GM19452 (cell line): ENCODE results near the gene ZIC5.

Experiments used
- ATAC-seq: cut with Tn5 transposase; IDR thresholded peaks from one replicate; pipeline ENCODE4 v1.9.1; 2021; ENCODE audit not compliant: unreplicated experiment

ZIC5 gene

DNA sequence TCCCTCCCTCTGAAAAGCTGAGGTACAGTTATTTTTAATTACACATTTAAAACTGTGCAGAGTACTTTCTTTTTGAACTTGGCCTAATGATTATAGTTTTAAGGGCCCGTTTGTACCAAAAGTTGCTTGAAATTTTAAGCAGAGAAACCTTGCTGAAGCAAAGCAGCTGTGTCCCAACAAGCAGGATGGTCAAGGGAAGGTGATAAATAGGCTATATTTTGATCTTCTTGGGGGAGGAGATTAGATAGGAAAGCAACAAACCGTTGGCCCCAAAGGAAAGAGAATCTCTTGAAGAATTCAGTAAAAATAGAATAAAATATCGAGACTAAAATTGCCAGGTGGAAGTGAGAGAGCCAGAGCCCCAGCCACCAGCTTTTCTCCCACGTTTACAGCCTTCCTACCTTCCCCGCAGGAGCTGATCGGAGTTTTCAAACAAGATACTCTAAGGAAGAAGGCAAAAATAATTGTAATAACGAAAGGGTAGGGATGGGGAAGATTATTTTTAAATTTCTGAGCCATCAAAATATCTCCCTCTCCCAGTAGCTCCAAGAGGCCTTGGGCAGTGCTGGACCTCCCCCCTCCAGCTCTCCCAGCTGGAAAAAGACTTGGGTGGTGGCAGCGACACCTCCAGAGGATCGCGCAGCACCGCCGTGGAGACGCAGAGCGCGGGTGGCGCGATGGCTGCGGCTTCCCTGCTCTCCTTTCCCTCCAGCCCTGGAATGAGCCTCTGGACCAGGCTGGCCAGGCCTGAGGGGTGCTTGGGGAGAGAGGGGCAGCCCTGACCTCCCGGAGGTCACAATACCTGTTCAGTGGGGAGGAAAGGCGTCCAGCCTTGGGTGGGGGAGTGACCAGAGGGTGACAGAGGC, 15.8 kb upstream of the ZIC5 start:
- ATAC-seq = no peak

DNA sequence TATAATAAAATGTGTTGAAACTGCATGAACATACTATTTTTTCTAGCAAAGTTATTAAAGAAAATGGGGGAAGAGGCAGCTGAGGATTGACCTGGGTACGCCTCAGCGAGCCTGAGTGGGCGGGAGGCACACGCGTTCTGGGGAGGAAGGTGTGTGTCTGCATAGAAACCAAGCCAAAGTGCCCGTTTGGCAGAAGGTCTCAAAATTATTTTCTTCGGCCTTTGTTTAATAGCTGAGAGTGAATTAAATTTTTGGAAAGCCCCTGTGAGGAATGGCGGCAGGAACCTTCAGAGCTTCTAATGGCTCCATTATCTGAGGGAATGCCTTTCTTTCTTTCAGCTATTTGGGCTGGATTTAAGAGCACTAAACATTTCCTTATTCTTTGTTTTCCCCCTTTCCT, 15.2 kb upstream of the ZIC5 start:
- ATAC-seq = no peak

DNA sequence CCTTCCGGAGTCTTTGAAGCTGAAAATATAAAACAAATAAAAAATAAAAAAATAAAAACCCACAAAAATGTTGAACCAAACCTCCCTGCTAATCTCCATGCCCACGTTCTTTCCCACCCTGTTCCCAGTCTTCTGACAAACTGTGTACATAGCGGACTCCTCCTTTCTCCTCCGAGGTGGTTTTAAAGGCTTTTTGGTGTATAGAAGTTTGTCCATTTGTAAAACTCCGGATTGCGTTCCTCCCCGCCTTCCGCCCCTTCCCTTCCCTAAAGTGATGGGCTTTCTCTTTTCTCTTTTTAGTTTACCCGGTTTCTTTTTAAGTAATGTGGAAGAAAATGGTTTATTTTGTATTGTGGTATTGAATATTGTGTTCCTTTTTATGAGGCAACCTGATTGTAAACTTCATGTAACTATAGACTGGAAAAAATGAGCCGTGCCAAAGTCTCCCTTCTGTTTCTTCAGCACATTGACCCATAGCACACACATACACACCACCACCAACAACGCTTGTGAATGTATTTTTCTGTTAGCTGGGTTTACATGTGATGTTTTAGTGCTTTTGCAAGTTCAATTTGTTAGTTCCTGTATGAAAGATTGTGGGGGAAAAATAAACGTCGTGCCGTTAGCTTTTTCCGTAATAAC, 14.4 kb upstream of the ZIC5 start:
- ATAC-seq = no peak

DNA sequence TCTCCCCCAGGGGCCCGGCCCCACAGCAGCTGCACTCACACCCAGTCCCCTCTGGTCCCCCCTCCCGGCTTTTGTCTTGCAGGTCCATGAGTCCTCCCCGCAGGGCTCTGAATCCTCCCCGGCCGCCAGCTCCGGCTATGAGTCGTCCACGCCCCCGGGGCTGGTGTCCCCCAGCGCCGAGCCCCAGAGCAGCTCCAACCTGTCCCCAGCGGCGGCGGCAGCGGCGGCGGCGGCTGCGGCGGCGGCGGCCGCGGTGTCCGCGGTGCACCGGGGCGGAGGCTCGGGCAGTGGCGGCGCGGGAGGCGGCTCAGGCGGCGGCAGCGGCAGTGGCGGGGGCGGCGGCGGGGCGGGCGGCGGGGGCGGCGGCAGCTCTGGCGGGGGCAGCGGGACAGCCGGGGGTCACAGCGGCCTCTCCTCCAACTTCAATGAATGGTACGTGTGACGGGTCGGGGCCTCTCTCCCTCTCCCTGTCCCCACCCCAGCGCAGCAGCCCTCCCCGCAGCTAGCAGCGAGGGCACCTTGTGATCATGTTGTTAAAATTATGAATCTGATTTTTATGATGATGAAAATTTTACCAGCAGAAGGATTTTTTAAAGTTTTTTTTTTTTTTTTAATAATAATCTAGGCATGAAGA, 13.8 kb upstream of the ZIC5 start:
- ATAC-seq = no peak

DNA sequence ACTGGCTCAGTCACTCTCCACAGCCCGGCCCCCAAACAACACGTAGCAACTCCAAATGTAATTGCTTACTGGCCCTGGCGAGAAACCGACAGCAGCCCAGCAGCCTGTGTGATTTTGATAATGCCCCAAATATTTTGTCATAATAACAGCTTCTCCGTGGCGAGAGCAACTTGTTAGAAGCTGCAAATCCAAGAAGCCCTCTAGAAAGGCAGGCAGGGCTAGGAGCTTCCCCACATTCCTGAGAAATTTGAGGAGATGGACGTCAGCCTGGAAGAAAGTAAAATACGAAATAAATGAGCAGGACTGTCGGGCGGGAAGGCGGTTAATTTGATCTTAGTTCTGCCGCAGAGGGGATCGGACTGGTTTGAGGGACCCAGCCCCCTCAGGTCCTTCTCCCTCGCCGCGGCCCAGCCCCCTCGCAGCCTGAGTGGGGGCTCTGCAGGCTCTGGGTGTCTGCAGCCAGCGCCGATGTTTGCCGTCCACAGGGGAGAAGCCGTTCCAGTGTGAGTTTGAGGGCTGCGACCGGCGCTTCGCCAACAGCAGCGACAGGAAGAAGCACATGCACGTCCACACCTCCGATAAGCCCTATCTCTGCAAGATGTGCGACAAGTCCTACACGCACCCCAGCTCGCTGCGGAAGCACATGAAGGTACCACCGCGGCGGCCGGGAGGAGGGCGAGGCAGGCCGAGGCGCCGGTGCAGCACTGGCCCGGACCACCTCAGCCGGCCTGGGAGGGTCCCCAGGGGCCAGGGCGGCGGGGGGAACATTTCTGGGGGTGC, 13.1 kb upstream of the ZIC5 start:
- no peak for ATAC-seq

DNA sequence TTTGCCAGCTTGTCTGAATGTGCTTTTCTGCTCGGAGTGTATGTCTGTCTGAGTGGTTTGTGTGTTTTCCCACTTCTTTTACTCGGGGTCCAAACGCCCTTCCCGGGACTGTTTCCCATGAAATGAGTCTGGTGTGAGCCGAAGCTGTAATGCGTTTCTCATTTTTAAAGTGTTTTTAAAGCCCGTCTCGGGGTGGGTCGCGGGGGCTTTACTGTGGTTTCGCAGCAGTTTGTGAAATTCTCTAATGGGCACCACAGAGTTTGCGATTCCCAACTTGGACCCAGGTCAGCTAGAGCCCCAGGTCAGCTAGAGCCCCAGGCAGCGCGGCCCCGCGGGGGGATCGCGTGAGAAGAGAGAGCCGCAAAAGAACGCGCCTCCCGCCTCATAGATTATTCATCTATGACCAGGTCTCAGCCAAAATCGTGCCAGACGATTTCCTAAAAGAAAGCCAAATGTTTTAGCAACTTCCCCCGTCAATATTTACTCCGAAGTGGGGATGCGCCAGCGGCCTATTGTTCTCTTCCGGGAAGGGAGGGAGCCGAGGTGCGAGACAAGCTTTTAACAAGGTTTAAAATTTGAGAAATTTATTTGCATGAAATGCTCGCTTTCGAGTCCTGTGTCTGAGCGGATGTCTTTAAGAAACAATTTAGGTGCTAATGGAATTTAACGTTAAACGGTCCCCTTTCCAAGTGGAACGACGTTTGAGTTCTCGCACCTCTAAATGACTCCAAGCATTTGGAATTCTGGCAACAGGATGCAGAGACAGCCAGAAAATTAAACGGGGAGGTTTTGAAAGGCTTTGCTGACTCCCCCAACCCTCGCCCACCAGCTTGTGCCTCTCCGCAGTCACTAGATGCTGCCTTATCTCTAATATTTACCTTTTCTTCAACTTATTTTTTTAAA, 12.2 kb upstream of the ZIC5 start:
- ATAC-seq = no peak

DNA sequence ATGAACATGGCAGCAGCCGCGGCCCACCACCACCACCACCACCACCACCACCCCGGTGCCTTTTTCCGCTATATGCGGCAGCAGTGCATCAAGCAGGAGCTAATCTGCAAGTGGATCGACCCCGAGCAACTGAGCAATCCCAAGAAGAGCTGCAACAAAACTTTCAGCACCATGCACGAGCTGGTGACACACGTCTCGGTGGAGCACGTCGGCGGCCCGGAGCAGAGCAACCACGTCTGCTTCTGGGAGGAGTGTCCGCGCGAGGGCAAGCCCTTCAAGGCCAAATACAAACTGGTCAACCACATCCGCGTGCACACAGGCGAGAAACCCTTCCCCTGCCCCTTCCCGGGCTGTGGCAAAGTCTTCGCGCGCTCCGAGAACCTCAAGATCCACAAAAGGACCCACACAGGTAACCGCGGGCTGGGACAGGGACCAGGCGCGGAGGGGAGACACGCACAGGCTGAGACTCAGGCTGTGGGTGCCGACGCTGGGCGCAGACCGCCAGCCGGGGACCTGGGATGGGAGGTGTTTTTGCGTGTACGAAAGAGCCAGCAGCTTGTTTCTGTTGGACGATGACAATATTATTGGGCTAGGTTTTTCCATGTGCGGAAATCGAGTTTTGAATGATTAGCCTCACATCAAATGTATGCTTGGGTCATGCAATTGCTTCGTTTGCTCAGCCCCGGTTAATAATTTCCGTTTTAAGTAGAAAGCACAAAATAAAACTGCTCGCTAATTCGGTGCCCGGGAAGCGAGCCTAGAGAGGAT, 11.3 kb upstream of the ZIC5 start:
- ATAC-seq = no peak

DNA sequence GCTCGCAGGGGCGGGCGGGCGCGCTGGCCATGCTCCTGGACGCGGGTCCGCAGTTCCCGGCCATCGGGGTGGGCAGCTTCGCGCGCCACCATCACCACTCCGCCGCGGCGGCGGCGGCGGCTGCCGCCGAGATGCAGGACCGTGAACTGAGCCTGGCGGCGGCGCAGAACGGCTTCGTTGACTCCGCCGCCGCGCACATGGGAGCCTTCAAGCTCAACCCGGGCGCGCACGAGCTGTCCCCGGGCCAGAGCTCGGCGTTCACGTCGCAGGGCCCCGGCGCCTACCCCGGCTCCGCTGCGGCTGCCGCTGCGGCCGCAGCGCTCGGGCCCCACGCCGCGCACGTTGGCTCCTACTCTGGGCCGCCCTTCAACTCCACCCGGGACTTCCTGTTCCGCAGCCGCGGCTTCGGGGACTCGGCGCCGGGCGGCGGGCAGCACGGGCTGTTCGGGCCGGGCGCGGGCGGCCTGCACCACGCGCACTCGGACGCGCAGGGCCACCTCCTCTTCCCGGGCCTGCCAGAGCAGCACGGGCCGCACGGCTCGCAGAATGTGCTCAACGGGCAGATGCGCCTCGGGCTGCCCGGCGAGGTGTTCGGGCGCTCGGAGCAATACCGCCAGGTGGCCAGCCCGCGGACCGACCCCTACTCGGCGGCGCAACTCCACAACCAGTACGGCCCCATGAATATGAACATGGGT, 10.6 kb upstream of the ZIC5 start:
- ATAC-seq = no peak

DNA sequence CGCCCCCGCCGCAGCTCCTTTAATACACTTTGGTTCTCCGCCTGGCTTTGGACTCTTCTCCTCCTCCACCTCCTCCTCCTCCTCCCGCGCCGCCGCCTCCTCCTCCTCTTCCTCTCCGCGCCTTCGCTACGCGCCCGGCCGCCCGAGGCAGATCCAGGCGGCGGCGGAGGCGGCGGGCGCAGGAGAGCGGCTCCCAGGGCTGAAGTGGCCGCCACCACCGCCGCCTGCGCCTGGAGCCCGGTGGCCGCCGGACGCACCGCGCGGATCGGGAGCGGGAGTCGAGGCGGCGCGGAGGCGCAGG, 10.1 kb upstream of the ZIC5 start, which contains the start of gene ZIC2:
Gene ZIC2, plus strand, starts transcription at position 50 of the 301 bp plus-strand sequence. CDS start 281 bp downstream, outside the sequence.
- no peak for ATAC-seq

DNA sequence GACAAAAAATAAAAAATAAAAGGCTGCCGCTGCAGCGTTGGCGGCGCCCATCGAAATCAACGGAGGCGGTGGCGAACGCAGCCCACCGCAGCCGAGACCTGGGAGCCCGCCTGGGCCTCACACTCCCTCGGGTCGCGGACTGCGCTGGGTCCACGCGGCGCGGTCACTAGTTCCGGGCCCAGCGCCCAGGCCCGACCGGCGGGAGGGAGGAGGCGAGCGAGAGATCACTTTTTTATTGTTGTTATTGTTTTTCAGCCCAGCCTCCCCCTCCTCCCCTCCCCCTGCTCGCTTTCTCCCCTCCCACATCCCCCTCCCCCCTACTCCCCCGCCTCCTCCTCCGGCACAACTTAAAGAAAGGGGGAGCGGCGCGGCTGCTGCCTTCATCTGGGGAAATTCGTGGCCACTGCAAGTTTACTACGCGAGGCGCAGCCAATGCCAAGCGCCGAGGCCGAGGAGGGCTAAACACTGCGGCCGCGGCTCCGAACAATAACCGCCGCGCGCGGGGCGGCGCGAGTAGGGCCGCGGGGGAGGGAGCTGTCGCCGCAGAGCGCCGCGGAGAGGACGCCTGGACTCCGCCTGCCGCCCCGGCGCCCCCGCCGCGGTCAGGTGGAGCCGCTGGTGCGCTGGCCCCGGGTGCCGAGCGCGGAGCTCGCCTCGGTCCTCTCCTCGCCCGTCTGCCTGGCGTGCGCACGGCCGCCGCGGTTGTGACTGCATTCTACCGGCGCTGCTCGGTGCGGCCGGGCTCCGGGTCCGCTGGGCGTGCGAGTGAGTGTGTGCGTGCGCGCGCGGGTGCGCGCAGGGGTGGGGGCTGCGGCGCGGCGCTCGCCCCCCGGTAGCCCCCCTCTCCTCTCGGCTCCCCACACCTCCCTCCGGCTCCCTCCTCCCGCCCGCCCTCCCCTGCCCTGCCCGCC, 9.5 kb upstream of the ZIC5 start:
- ATAC-seq = no peak

DNA sequence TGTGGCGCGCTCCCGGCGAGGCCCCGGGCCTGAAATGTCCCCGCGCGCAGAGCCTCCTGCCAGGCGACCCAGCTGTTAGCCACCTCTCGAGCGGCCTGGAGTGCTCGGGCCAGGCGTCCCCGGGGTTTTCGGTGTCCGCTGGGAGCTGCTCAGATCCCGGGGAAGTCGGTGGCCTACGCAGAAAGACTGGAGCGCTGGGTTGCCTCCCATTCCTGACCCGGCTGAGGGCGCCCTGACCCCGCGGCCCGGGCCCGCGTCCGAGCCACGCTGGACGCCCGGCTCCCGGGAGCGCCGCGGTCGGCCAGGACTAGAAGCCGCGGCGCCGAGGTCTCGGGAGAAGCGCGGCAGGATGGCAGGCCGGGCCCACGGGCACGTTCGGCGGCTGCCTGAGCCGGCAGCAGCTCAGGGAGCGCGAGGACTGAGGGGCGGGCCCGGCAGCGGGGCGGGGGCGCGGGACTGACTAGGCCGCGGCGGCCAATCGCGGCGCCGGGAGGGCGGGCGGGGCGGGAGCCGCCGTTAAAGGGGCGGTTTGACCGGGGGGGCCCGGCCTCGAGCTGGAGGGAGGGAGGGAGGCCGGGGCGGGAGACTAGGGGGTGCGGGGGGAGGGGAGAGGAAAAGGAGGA, 8.7 kb upstream of the ZIC5 start:
- ATAC-seq = no peak

DNA sequence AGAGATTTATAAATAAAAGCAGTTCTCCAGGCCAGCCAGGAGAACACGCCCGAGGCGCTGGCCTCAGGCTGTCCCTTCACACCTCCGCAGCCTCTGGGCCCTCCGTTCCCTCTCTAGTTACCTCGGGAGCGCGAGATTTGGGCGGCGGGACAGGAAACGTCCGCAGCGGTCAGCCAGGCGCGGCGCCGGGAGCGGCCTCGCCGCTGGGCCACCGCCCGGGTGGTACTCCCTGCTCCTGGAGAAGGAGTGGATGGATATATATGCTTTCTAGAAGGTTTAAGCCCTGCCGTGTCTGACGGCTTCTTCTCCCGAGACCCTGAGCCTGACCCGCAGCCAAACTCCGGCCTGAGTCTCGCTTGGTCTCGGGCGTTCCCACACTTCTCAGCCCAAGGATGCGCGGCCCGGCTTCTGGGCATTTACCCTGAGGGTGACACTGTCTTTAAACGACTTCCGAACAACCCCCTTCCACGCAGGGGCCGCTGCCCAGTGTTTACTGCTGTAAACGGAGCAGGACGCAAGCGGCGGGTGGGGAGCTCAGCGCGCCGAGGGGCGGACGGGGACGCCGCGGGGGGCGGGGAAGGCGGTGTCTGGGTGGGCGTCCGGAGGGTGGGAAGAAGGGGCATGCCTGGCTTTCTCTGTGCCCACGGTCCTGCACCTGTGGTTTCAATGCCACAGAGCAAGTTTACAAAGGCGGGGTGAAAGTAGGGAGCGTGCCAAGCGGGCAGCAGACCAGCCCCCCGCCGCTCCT, 8.1 kb upstream of the ZIC5 start:
- no peak for ATAC-seq

DNA sequence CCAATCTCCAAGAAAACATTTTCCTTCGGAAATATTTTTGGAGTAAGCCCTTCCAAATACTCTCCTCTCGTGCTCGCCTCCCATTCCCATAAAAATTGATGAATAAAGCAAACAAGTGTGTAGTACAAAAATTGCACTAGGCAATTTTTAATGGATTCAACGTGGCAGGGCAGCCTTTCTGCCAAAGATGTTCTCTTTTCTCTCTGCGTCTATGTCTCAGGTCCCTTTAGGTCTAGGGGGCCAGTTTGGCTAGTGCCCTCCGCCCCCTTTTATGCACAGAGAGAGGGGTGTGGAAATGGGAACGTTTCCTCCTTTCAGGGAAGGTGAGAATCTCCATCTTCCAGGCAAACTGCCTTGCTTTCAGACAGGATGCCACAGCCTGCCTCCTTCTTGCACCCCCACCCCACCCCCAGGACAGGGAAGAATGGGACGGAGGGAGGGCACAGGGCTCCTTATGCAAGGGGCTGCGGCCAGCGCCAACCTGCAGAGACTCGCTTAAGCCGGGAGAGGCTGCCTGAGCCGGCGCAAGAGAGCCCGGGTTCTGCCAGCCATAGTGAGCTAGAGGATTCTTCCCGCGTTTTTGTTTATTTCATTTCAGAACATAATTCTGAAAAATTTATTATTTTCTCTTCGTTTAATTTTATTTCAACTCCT, 7.4 kb upstream of the ZIC5 start:
- ATAC-seq = no peak

DNA sequence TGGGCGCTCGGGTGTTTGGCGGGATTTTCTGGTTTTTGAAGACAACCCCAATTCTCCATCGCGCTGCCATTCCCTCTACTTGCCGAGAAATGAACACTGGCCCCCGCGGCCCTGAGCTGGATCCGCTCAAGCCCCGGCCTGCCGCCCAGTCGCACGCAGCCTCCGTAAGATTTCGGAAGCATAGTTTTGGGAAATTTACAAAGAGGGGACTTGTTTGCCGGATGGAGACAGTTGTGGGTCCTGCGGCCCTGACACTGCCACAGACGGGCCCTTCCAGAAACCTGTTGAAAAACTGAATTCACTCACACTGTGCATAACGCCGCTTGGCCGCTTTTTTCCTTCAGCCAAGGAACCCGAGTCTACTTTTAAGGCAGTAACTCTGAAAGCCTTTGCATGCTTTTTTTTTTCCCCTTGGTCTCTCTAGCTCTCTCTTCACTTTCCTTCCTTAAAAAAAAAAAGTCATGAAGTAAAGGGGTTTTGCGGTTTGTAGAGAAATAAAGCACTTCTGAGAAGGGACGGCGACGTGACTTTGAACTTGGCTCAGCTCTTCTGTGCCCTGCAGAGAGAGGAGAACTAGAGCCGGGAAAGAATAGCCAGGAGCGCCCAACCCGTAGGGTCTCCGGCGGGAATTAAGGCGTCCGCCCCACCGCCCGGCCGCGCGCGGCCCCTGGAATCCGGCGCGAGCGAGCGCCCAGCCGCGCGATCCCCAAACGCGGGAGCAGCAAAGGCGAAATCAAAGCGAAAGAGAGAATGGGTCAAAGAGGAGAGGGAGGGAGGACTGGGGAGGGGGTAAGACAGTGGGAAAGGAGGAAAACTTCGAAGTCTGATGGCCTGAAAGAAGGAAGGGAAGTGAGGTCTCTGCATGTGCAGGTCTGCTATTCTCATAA, 6.6 kb upstream of the ZIC5 start:
- no peak for ATAC-seq

DNA sequence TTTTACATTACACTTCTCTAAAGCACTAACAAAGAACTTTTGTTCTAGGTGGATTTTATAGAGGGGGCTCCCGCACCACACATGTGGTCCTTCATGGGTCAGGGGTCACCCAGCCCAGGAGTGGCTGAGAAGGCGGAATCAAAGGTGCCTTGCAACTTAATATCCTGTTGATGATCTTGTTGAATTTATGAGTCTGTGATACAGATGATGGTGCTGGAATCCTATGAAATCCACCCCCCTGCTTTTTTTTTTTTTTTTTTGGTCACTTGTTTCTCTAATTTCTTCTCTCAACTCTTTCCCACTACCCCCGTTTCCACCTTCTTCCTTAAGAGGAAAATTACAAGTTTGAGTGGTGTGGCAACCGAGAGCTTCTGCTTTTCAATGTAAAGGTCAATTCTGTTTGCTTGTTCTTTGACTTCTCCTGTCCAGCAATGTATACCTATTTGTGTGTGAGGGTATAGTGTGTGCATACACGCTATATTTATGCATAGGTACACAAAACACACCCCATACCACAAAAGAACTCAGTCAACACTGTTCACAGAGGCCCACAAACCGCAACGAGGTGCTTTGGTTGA, 5.9 kb upstream of the ZIC5 start:
- no peak for ATAC-seq
